ENCODE results near the gene SUPT4H1.

SUPT4H1 gene

DNA sequence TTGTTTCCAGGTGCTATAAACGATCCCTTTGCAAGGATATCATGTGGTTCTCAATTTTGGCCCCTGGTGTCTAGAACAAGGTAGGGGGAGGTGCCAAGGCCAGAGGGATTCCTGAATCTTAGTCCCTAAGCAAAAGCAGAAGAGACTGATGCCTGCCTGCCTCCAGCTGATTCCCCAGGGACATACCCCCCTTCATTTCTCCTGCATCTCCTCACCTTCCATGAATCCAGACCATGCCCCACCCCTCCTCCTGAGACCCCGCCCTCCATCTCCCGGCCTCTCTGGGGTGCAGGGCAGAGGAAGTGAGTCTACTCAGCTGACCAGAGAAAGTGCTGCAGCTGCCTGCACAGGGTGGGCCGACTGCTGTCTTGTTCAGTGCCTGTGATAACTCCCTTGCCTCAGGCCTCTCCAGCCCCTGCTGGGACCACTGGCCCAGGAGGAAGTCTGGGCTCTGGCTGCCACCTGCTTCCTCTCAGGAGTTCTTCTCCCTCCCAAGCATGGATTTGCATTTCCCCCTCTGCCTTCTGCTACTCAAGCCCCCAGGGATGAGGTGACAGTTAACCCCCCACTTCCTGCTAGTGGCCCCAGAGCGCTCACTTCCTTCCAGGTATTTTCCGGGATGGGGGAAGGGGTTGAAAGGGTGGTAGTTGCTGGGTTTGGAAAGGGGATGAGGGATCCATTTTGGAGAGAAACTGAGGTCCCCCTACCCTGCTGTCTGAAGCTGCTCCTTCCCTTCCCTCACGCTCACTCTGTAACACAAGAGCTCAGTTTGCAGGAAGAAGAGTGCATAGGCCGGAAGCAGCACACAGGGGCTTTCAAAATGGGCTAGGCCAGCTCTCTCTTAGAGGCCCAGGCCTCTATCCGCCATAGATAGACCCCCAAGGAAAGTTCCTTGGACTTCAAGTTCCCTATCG is 12.9 kb downstream of the SUPT4H1 start:
- no peak for DNase-seq

GRCh38 chr17:58338454-58338840 is 13.6 kb downstream of the SUPT4H1 start:
- DNase-seq = no peak

GRCh38 chr17:58337600-58338453 is 14.2 kb downstream of the SUPT4H1 start:
- DNase-seq = no peak

DNA sequence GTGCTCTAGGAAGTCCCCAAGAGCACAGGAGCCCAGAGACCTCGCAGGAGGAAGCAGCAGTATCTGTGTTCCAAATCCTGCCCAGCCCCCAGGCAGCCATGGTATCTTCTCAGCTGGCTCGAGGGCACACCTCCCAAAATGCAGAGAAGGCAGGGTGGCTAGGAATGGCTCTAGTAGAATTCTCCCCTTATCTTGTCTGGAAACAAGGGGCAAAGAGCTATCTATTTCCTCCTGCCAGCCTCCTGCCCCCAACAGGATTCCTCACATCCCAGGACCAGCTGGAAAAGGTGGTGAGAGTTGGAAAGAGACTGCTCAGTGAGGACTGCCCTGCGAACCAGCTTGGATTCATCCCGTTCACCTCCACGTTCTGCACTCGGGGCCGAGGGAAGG is 14.8 kb downstream of the SUPT4H1 start:
- DNase-seq = no peak

DNA sequence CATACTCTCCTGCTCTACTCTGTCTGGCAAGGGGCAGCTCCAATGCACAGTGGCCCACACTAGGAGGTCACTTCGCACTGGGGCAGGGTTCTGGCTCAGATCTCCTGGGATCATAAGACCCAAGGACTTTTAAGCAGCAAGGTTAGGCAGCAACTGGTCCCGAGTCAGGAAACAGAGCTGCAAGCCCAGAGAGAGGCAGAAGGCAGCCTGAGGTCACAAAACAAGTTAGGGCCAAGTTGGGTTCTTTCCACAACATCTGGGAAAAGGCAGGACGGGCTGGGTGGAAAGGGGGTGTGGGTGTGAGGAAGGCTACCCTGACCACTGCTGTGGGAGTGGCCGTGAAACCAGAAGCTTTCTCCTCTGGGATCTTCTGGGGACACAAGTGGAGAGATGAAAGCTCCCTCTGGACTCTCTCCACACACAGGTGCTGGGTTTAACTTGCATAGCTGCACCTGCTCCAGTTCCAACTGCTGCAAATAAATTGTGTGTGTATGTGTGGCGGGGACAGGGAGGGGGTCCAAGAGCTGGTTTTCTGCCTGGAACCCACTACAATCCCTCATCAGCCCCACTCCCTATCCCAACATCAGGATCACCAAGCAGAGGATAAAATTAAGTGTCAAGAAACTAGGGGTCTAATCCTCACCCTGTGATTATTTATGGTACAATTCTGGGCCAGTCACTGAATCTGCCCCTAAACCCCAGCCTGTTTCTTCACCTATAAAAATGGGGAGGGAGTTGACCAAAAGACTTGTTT is 15.4 kb downstream of the SUPT4H1 start:
- no peak for DNase-seq

DNA sequence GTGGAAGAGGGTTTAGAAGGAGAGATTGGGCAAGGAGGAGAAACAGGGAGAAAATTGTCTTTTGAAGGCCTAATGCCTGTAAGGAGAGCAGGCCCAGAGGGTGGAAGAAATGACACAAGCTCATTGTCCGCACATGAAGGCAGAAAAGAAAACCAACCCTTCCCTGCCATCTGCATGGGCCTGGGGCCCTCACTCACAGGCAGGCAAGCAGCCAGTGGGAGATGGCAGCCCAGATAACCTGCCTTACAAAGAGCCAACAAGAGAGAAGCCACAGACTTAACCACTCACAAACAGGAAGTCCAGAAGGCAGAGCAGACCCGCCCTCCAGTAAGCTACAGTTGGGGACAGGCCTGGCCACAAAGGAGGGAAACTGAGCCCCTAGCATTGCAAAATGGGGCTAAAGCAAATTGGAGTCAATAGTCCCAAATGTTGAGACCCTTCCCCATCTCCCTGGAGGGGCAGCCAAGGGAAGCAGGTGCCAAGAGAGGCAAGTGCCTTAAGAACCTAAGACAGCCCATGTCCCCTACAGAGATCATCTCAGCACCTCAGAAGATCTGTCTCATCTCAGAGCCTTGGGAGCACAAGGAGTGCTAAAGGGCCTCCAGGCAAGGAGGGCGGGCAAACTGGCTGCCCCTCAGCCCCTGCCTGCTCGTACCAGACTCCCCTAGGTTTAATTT is 16.1 kb downstream of the SUPT4H1 start:
- DNase-seq = no peak

DNA sequence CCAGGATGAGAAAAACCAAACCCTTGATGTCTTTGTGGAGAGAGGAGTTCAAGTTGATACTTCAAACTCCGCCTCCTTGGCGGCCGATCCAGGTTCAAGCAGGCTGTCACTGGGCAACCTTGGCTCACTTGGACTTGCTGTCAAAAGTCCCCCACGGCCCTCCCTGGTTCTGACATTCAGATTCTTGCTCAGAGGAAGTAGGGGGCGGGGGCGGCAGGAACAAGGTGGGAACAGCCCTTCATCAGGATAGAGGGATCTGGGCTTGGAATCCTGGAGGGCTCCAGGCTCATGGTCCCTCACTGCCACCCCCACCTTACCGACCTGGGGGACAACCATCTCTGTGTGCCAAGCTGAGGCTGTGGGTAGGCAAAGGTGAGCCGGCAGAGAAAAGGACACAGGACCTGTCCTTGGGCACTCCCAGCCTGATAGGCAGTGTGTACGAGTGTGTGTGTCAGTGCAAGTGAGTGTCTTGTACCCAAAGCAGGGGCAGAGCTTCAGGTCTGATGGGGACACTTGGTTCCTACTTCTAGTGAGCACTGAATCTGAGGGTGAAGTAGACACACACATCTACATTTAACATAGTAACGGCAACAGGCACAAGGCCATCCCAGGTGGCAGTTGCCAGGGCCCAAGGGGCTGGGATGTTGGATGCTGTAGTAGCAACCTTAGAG is 16.8 kb downstream of the SUPT4H1 start:
- DNase-seq = no peak

DNA sequence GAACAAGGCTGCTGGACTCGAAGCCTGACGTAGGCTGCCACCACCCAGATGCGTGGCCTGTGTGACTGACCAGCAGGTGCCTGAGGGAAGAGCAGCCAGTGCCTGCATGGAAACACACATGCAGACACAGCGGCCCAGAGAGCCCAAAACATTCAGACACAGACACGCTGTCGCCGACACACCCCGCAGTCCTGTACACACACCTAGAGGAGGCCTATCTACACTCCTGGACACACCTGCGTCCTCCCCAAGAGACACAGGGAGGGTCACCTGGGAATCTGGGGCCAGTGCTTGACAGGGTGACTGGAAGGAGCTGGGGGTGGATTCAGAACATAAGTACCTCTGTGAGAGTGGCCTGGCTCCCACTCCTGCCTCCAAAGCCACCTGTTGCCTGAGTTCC is 17.3 kb downstream of the SUPT4H1 start:
- DNase-seq = no peak

DNA sequence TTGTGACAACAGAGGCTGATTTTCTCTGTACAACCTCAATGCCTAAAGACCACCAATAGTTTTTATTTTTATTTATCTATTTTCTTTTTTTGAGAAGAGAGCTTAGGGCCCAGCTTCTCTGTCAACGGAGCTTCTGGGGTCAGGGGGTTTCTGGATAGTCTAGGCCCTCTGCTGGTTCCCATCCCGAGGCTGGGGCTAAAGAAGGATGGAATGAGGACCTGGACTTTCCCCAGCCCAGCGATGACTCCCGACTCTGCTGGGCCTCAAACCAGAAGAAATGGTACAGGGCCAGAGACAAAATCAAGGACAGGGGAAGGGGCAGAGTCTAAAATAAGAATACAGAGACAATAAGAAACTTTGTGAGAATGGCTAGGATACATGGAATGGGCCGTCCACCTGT is 17.7 kb downstream of the SUPT4H1 start:
- no peak for DNase-seq

DNA sequence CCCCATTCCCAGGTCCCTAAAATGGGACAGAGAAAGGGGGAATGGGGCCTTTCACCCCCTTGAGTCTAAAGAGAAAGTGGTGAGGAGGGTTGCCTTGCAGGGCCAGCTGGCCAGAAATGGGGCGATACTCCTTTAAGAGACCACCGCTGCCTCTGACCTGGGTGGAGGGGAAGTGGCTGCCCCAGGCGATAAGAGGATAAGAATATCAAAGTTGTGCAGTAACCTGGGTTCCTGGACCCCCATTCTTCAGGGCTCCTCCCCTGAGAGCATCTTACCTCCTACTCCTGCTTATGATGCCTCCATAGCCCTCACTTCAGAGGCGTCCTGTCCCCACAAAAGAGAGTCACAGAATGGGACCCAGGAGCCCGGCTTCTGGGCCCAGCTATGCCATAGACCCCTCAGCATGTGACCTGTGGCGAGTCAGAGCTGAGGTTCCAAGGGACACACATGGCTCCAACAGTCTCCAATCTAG is 18.2 kb downstream of the SUPT4H1 start:
- DNase-seq = no peak

DNA sequence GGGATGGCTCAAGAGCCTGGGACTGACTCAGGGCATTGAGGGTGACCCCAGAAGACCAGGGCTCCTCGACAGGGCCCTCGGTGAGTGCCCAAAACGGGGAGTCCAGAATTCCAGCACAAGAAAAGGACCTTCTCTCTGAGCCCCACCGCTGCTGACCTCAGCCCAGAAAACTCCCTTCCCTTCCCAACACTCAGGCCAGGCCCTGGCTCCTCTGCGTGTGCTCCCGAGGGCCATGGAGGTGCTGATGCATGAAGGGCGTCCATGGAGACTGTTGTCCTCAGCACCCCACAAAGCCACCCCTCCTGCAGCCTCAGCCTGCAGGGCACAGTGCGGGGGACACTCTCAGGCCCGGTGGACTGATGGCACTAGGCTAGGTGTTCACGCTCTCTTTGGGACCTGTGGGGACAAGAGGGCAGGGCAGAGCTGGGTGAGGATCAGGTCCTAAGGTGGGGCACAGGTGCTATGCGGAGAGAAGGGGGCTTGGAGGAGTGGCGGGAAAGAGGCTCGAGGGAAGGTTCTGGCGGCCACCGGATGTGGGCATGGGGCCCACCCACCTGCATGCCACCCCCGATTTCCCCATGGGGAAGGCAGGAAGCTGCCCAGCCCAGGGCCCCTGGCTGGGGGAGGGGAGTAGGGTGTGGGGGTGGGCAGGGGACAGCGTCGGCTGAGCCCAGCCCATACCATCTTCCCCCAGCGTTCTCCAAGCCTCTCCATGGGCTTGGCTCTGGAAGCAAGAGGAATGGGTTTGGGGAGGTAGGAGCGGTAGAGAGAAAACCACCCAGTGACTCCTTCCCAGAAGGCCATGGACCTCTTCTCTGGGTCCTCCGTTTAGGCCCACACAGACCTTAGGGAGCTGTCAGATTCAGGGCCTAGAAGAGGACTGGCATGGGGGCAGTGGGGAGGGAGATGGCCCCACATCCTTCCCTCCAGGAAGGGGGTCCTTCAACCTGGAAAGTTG is 18.9 kb downstream of the SUPT4H1 start:
- no peak for DNase-seq

GRCh38 chr17:58331815-58332777 is 19.9 kb downstream of the SUPT4H1 start:
- DNase-seq = no peak

DNA sequence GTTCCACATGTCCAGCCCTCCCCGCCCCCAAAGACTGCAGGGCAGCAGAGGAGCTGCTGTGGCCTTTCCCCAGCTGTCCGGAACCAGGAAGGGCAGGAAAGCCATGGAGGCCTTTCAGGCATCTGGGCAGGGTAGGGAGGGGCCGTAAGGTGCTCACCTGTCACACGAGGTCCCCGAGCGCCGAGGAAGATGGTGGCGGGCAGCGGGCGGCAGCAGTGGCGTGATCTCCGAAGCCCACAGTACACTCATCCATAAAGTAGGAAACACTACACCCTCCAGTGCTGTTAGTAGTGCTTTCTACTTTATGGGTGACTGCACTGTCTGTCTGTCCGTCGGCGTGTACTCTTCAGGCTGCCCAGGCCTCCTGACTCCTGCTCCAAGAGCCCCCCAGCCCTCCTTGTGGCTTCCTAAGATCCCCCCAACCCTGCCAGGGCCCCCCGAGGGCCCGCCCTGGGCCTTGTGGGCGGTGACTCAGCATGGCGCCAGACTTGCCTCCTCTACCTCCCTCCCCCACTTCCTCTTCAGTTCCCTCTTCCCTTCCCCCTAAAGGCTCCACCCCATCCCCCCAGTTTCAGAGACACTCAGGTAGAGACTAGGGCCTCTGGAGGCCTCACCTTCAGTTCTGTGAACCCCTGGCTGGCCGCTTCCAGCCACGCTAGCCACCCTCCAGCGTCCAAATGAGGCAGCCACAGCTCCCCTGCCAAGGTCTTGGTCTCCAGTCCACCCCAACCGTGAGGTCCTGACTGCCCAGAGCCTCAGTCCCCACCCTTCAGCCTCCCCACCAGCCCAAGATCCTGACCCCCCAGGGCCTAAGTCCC is 20.8 kb downstream of the SUPT4H1 start:
- no peak for DNase-seq

- no peak for DNase-seq
Observed at GRCh38 chr17:58330538-58330996, 21.4 kb downstream of the SUPT4H1 start.

DNA sequence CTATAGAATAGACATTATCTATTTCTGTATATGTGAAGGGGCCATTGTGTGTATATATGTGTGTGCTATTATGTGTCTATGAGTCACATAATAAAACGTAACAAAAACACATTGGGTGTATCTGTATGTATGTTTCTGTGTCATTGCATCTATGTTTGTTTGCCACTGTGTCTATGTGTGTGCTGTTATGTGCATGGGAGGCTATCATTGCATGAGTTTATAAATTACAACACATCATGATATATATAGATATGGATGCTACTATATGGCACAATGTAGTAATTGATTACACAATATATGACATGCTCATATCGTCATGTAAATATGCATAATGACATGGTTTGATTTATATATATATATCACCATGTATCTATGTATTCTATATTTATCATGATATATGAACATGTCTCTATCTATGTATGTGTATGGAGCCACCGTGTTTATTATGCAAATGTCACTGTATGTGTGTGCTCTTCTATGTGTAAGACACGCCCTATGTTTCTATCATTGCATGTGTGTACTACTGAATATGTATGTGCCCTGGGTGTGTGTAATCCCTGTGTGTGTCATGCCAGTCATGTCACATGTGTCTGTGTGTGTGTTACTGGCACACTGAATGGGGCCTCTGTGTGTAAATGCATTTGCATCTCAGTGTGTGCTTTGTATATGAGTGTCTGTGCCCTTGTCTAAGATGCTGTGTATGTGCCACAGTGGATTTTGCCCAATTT is 22.0 kb downstream of the SUPT4H1 start:
- DNase-seq = no peak

- DNase-seq = peak; percentile 9
Observed at GRCh38 chr17:58329035-58329809, 22.8 kb downstream of the SUPT4H1 start.

Measured in COR-L47 (cell line).